ENCODE data around the gene THRB.

- TF ChIP-seq CTCF (conservative IDR thresholded peaks at IDR 0.05) (no peak), EZH2 (IDR thresholded peaks at IDR 0.05; ENCODE audit: low read depth) (no peak)
These were observed 328.1 kb downstream of the THRB start for GRCh38 chr3:24166515-24166914.
